GM21529 (cell line): ENCODE data around the gene SLC4A9.
A peak's percentile ranks its signal among the peaks of the same experiment; 100 is the strongest.
"Not testable (repeated sequence)": the region's sequence is repeated elsewhere in the genome, so short reads cannot be mapped to it uniquely, and the experiment has no call there.

Experiments
- ATAC-seq: cut with Tn5 transposase; IDR thresholded peaks from one replicate; pipeline ENCODE4 v1.9.1; 2021; ENCODE audit not compliant: unreplicated experiment

SLC4A9 gene

GRCh38 chr5:140338908-140339307, 21.1 kb upstream of the SLC4A9 start:
- ATAC-seq: no peak

- ATAC-seq: no peak
Measured at GRCh38 chr5:140339636-140340035, 20.4 kb upstream of the SLC4A9 start.

- ATAC-seq: no peak
Measured at GRCh38 chr5:140340605-140341121, 19.3 kb upstream of the SLC4A9 start.

- no peak for ATAC-seq
Measured at GRCh38 chr5:140341591-140341990, 18.4 kb upstream of the SLC4A9 start.

GRCh38 chr5:140342287-140342686, 17.7 kb upstream of the SLC4A9 start:
- no peak for ATAC-seq

- no peak for ATAC-seq
Measured at GRCh38 chr5:140342896-140343295, 17.1 kb upstream of the SLC4A9 start.

- not testable (repeated sequence) for ATAC-seq
Measured at GRCh38 chr5:140343849-140344248, 16.1 kb upstream of the SLC4A9 start.

GRCh38 chr5:140344683-140345423, 15.1 kb upstream of the SLC4A9 start:
- ATAC-seq: no peak

- ATAC-seq: peak; percentile 22
Measured at GRCh38 chr5:140345919-140346347, 14.1 kb upstream of the SLC4A9 start.

GRCh38 chr5:140346348-140347221, 13.4 kb upstream of the SLC4A9 start, which contains the start of gene HBEGF:
Gene HBEGF, minus strand, starts transcription at chr5:140346603. Its CDS starts 275 bp downstream, at chr5:140346328.
- ATAC-seq: peak; percentile 76

GRCh38 chr5:140347360-140347759, 12.6 kb upstream of the SLC4A9 start:
- ATAC-seq: no peak

- ATAC-seq: no peak
Measured at GRCh38 chr5:140348104-140348503, 11.9 kb upstream of the SLC4A9 start.

- no peak for ATAC-seq
Measured at GRCh38 chr5:140349244-140349643, 10.8 kb upstream of the SLC4A9 start.

- no peak for ATAC-seq
Measured at GRCh38 chr5:140351609-140352334, 8.2 kb upstream of the SLC4A9 start.

- ATAC-seq: no peak
Measured at GRCh38 chr5:140355546-140355945, 4.4 kb upstream of the SLC4A9 start.

- peak; percentile 18 for ATAC-seq
Measured at GRCh38 chr5:140356853-140357725, 2.9 kb upstream of the SLC4A9 start.

GRCh38 chr5:140357726-140358093, 2.3 kb upstream of the SLC4A9 start:
- ATAC-seq: peak; percentile 96

GRCh38 chr5:140358738-140359310, 1.2 kb upstream of the SLC4A9 start:
- no peak for ATAC-seq

- ATAC-seq: no peak
Measured at GRCh38 chr5:140360681-140361479, 886 bp downstream of the SLC4A9 start.
